Femur (tissue), 1 donor: Measurements from ENCODE around the gene ASXL3.

Source experiments
- DNase-seq: peaks from one replicate; pipeline ENCODE4 v3.0.0-alpha.2; 2017

Gene ASXL3

DNA sequence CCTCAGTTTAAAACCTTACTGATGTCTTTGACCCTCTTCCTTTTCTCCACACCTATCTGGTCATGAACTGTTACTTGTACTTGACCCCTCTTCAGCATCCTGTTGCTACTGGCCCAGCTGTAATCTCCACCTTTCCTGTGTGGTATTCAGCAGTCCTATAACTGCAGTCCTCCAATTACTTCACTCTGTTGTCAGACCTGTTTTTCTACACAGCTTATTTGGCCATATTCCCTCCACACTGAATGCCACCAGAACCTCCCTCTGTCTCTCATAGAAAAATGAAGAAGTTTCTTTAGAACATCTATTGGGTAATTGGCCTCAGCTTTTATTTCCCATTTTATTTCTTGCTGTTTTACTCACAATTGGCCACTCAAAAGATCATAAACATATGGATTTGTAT, 155.4 kb downstream of the ASXL3 start:
- no peak for DNase-seq

DNA sequence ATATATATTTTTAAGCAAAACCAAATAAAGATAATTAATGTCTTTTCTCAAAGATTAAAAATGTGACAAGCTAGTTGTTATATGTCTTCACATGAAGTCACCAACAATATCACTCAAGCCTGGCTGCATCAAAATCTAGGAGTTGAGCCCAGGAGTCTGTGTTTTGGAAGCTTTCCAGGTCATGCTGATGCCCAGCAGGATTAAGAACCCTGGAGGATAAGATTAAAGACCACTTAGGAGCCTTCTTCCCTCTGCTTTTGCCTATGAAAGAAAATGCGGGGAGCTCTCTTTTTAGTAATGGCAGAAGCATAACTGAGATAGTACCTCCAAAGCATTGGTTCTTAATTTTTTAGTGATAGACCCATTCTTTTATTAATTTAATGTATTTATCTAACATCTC, 157.4 kb downstream of the ASXL3 start:
- DNase-seq, result no peak

DNA sequence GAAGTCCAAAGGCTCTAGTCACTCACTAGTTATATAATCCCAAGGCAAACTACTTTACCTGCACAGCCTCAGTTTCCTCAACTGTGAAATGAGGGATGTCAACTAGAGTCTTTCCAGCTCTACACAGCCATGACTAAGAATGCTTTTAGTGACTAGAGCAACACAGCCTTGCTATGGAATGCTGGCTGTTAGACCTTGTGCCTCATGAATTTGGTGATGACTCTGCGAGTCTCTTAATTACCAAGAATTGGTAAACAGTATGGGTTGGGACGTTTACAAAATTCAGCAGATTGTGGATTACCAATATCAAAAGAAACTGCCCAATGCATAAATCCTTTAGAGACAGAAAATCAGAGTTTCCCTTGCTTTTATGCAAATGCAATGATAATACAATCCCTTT, 163.7 kb downstream of the ASXL3 start:
- DNase-seq, result no peak

DNA sequence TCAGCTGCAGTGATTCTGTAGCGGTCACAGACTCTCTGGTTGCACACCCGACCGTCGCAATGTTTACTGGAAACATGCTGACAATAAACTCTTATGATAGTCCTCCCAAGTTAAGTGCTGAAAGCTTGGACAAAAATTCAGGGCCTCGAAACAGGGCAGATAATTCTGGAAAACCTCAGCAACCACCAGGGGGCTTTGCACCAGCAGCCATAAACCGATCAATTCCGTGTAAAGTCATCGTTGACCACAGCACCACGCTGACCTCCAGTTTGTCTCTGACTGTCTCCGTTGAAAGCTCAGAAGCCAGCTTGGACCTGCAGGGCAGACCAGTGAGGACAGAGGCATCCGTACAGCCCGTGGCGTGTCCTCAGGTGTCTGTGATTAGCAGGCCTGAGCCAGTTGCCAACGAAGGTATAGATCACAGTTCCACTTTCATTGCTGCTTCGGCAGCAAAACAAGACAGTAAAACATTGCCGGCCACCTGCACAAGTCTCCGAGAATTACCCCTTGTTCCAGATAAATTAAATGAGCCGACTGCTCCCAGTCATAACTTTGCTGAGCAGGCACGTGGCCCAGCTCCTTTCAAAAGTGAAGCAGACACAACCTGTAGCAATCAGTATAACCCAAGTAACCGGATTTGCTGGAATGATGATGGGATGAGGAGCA, 166.1 kb downstream of the ASXL3 start:
- DNase-seq, result no peak

- no peak for DNase-seq
Observed at GRCh38 chr18:33745151-33745795, 167.3 kb downstream of the ASXL3 start.

- DNase-seq, result no peak
Observed at GRCh38 chr18:33745871-33746545, 168.0 kb downstream of the ASXL3 start.

GRCh38 chr18:33749834-33750233, 171.8 kb downstream of the ASXL3 start:
- DNase-seq, result no peak

GRCh38 chr18:33750366-33750765, 172.3 kb downstream of the ASXL3 start:
- no peak for DNase-seq

- DNase-seq, result no peak
Observed at GRCh38 chr18:33751613-33752221, 173.7 kb downstream of the ASXL3 start.

GRCh38 chr18:33755391-33755790, 177.4 kb downstream of the ASXL3 start:
- DNase-seq, result no peak

DNA sequence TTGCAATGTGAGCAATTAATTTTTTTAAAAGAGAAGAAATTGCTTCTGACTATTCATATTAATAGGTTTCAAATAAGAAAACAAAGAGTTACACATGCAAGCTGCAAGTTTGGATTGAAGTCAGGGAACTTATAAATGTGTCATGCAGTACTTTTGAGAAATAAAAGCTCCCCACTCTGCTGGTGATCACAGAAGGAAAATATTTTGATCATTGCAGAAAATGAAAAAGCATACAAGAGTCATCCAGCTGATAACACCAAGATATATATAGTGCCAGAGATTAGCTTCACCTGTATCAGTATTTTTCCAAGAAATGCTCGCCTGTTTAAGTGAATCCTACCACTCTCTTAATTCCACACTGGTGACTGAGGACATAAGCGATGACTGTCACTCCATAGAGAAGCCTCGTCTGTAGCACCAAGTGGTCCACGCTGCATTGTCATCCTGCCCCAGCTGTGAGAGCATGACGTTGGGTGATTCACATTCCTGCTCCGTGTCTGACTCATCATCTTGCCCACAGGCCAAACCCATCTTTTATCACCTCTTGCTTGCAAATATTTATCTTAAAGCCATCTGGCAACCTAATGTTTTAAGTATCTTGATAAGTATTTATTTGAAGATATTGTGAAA, 178.0 kb downstream of the ASXL3 start:
- DNase-seq, result no peak

GRCh38 chr18:33757037-33757436, 179.0 kb downstream of the ASXL3 start:
- DNase-seq, result no peak

DNA sequence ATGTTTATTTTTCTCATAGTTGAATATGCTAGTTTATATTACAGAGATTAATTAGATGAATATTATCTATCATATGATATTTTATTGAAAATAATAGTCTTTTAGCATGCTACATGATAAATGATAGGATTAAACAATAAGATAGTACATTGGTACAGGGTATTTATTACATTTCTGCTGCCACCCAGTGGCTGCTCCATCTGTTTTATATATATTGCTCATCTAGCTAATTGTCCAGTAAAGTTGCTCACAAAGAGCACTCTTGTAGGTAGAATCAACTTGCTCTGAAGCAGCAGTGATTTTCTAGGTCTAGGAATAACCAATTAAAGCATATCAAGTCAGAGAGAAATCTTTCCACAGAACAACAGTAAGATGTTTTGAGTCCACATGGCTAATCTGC, 183.3 kb downstream of the ASXL3 start:
- DNase-seq, result no peak

- no peak for DNase-seq
Observed at GRCh38 chr18:33781429-33781828, 203.4 kb downstream of the ASXL3 start.
